ENCODE results near the gene KRTAP5-2. TPM values are rescaled to one million over a fixed set of nuclear protein-coding genes. Genes with fewer than 3 reads are reported as not detected.
"Not testable (repeated sequence)": the region's sequence is repeated elsewhere in the genome, so short reads cannot be mapped to it uniquely, and the experiment has no call there.

KRTAP5-2 gene
- total RNA-seq, 1 donor from 2014 or later: not detected

- Mint-ChIP-seq H3K27ac (no peak overlapping the region), H3K36me3 (ENCODE audit: insufficient read depth) (peaks cover 15% of the 10 kb centered on the region), H3K27me3 (peaks cover 20% of the 10 kb centered on the region), H3K4me3 (ENCODE audit: low read depth) (no peak overlapping the region), H3K9me3 (ENCODE audit: low read depth) (peaks cover 13% of the 10 kb centered on the region), H3K4me1 (ENCODE audit: low read depth) (no peaks in the 10 kb centered on the region)
- no peak for DNase-seq (ENCODE audit: low spot score, unreplicated experiment)
- no peak for TF ChIP-seq CTCF (IDR thresholded peaks at IDR 0.05; ENCODE audit: unreplicated experiment)
Measured at GRCh38 chr11:1576825-1577224, 21.3 kb downstream of the KRTAP5-2 start.

- H3K27me3 Mint-ChIP-seq: peaks cover 20% of the 10 kb centered on the region
- not testable (repeated sequence) for DNase-seq (ENCODE audit: low spot score, unreplicated experiment); H3K4me1 Mint-ChIP-seq (ENCODE audit: low read depth); H3K27ac Mint-ChIP-seq
- peaks cover 11% of the 10 kb centered on the region for H3K36me3 Mint-ChIP-seq (ENCODE audit: insufficient read depth)
- peak overlapping the region; percentile 16 for H3K4me3 Mint-ChIP-seq (ENCODE audit: low read depth)
- H3K9me3 Mint-ChIP-seq (ENCODE audit: low read depth): peaks cover 12% of the 10 kb centered on the region
Measured at GRCh38 chr11:1575756-1576155, 22.3 kb downstream of the KRTAP5-2 start.

GRCh38 chr11:1574933-1575242, 23.2 kb downstream of the KRTAP5-2 start:
- peaks cover 11% of the 10 kb centered on the region for H3K36me3 Mint-ChIP-seq (ENCODE audit: insufficient read depth)
- no peak for TF ChIP-seq CTCF (IDR thresholded peaks at IDR 0.05; ENCODE audit: unreplicated experiment)
- no peak overlapping the region for H3K4me3 Mint-ChIP-seq (ENCODE audit: low read depth)
- H3K4me1 Mint-ChIP-seq (ENCODE audit: low read depth): no peaks in the 10 kb centered on the region
- no peak for DNase-seq (ENCODE audit: low spot score, unreplicated experiment)
- H3K27me3 Mint-ChIP-seq: peaks cover 20% of the 10 kb centered on the region
- H3K9me3 Mint-ChIP-seq (ENCODE audit: low read depth): peaks cover 12% of the 10 kb centered on the region
- H3K27ac Mint-ChIP-seq: no peak overlapping the region

GRCh38 chr11:1574238-1574932, 23.7 kb downstream of the KRTAP5-2 start:
- H3K4me1 Mint-ChIP-seq (ENCODE audit: low read depth): no peaks in the 10 kb centered on the region
- no peak overlapping the region for H3K27ac Mint-ChIP-seq
- peak; percentile 92 for TF ChIP-seq CTCF (IDR thresholded peaks at IDR 0.05; ENCODE audit: unreplicated experiment)
- peaks cover 24% of the 10 kb centered on the region for H3K27me3 Mint-ChIP-seq
- peaks cover 11% of the 10 kb centered on the region for H3K36me3 Mint-ChIP-seq (ENCODE audit: insufficient read depth)
- peaks cover 12% of the 10 kb centered on the region for H3K9me3 Mint-ChIP-seq (ENCODE audit: low read depth)
- peak; percentile 62 for DNase-seq (ENCODE audit: low spot score, unreplicated experiment)
- H3K4me3 Mint-ChIP-seq (ENCODE audit: low read depth): peak overlapping the region; percentile 73

GRCh38 chr11:1573903-1574237, 24.2 kb downstream of the KRTAP5-2 start:
- H3K4me3 Mint-ChIP-seq (ENCODE audit: low read depth): peak overlapping the region; percentile 73
- peaks cover 7% of the 10 kb centered on the region for H3K36me3 Mint-ChIP-seq (ENCODE audit: insufficient read depth)
- DNase-seq (ENCODE audit: low spot score, unreplicated experiment): no peak
- H3K4me1 Mint-ChIP-seq (ENCODE audit: low read depth): no peaks in the 10 kb centered on the region
- H3K27me3 Mint-ChIP-seq: peaks cover 27% of the 10 kb centered on the region
- TF ChIP-seq CTCF (IDR thresholded peaks at IDR 0.05; ENCODE audit: unreplicated experiment): no peak
- peaks cover 9% of the 10 kb centered on the region for H3K9me3 Mint-ChIP-seq (ENCODE audit: low read depth)
- peak overlapping the region; percentile 82 for H3K27ac Mint-ChIP-seq

Measured in progenitor cell of endocrine pancreas (in vitro differentiated cells).